ENCODE results near the gene NAPA.
"Not testable (repeated sequence)": the region's sequence is repeated elsewhere in the genome, so short reads cannot be mapped to it uniquely, and the experiment has no call there.

NAPA gene

DNA sequence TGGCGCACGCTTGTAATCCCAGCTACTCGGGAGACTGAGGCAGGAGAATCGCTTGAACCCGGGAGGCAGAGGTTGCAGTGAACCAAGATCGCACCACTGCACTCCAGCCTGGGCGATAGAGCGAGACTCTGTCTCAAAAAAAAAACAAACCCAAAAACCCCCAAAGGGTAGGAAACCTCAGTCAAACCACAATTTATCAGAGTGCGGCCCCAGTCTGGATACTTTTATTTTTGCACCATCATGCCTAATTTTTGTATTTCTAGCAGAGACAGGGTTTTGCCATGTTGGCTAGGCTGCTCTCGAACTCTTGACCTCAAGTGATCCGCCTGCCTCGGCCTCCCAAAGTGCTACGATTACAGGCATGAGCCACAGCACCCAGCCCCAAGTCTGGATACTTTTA is 28.6 kb downstream of the NAPA start:
- DNase-seq (ENCODE audit: low read depth, low spot score): not testable (repeated sequence)

DNA sequence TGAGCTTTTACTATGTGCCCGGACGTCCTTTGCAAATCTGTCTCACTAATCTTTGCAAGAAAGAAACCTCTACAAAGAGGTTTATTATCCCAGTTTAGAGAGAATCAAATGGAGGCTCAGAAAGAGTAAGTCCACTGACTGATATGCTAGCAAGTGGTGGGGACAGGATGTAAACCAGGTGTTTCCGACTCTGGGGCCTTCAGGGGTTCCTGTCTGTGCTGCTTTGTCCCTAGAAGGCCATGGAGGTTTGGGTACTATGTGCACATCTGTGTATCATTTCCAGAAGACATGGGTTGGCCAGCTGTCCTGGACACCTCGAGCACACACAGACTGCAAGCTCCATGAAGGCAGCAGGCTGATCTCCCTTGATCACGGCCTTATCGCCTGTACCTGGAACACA is 29.7 kb downstream of the NAPA start:
- DNase-seq (ENCODE audit: low read depth, low spot score): no peak

DNA sequence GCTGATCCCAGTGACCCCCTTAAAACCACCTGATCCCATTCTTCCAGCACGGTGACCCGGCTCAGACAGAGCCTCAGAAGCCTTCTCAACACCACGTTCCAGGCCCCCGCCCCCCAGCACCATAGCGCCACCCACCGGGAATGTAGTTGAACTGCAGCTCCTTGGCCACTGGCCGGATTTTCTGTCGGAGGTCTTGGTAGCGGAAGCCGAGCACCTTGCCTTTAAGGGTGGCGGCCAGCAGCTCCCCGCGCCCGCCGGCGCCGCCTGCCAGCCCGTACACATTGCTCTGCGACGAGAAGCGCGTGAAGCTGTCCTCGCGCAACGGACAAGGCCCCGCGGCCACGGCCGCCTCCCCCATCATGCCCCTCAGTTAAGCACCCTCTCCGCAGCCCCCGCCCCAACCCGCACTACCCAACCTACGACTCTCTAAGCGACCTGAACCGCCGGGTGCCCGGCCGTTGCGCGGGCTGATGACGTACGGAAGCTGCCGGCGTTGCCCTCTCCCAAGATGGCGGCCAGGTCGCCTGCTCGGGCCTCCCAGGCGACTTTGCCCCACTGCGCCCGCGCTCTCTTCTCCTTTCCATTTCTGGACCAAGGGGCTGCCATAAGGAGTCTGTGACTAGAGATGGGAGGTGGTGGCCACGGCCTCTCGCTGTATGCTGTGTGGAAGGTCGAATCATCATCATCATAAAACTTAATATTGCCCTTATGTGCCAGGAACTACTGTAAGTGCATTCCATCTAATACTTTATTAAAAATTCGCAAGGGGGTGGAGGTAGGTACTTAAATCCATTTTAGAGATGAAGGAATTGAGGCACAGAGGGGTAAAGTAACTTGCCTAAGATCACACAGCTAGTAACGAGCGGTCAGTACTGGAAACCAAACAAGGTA is 30.8 kb downstream of the NAPA start, which contains the start of gene KPTN:
Gene KPTN, minus strand, starts transcription at position 420 of the 891 bp plus-strand sequence. Its CDS starts 59 bp downstream, at position 361.
- peak; percentile 56 for DNase-seq (ENCODE audit: low read depth, low spot score)

DNA sequence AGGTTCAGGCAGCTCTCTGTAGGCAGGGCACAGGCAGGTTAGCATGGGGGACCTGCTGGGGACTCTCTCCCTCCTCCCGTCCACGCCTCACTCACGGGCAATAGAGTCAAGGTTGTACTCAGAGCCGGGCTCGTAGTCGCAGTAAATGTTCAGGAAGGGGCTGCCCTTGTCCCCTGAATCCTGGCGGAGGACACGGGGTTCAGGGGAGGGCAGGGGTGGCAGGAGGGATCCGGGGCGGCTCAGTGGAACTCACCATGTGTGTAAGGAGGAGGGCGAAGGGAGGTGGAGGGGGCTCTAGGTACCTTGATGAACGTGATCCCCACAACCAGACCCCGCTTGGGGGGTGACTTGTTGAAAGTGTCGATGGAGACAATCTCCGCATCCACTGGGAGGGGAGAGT is 31.7 kb downstream of the NAPA start:
- no peak for DNase-seq (ENCODE audit: low read depth, low spot score)

DNA sequence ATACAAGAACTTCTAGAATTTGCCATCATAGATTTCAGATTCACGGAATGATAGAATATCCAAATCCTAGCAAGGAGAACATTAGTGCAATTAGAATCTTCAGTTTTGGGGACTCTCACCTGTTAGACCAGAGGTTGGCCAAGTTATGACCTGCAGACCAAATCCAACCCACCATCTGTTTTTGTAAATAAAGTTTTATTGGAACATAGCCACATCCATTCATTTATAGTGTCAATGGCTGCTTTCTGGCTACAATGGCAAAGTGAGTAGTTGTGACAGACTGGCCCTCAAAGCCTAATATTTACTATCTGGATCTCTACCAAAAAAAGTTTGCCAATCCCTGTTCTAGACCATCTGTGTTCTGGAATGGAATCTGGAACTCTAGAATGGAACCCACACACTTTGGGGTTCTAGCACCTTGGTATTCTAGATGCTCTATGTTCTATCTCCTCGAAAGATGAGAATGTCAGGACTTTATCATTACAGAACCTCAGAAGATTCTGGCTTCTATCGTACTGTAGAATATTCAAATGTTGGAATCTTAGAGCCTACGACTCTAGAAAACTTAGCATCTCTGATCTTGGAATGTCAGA is 33.3 kb downstream of the NAPA start:
- no peak for DNase-seq (ENCODE audit: low read depth, low spot score)

DNA sequence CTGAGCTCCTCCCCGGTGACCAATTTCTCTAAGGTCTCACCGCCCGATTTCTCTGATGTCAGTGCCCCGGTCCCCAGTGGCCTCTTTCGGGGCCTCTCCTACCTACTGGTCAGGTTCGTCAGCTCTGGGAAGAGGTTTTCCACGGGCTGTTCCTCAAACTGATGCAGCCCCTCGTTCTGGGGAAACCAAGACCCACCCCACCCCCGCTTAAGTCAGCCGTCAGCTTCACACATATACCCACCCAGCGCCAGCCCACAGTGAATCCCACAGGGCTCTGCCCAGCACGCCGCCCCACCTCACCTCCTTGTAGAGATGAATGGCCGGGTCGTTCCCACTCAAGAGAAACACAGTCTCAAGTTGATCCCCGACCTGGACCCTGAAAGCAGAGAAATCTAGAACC is 34.2 kb downstream of the NAPA start:
- DNase-seq (ENCODE audit: low read depth, low spot score): no peak

DNA sequence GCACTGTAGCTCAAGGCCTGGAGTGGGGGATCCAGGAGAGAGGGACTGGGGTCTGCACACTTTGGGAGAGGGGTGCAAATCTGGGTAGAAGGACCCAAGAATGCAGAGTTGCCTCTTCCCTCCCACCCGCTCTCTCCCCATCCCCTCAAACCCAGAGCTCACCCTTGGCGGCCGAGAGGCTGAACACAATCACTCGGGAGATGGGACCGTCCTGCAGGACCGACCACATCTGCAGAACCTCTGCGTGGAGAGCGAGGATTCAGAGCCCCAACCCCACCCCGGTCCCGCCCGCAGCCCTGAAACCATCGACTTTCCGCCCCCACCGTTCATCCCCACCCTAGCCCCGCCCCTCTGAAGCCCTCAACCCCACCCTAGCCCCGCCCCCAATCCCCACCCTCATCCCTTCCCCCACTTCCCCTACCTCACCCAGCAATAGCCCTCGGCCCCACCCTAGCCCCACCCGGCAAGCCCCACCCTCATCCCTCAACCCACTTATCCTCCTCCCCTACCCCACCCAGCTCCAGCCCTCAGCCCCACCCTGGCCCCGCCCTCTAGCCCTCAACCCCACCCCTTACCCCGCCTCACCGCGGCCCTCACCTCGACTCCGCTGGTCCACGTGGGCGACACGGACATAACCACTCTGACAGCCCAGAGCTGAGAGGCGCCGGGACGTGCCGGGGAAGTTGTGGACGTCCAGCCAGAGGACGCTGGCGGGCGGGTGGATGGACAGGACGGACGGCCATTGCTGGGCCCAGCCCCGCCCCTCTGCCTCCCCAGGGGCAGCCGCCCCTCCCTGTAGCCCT is 35.0 kb downstream of the NAPA start:
- no peak for DNase-seq (ENCODE audit: low read depth, low spot score)

DNA sequence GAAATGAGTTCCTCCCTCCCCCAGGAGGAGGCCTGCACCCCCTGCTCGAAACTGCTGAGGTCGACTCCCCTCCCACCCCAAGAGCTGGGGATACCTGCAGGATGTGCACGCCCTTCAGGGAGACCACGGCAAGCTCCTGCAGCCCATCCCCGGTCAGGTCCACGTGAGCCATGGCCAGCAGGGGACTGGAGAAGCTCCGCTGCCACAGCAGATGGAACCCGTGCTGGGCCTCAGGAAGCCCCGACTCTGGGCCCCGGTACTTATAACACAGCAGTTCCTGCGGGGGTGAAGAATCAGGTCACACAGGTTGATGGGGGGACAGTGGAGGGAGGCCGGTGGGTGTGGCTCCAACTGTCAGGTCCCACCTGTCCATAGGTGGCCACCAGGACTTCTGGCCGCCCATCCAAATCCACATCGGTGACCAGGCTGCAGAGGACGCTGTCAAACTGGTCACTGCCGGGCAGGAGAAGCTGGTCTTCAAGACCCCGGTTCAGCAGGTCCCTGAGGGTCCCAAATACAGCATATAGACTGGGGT is 38.4 kb downstream of the NAPA start:
- DNase-seq (ENCODE audit: low read depth, low spot score): no peak

DNA sequence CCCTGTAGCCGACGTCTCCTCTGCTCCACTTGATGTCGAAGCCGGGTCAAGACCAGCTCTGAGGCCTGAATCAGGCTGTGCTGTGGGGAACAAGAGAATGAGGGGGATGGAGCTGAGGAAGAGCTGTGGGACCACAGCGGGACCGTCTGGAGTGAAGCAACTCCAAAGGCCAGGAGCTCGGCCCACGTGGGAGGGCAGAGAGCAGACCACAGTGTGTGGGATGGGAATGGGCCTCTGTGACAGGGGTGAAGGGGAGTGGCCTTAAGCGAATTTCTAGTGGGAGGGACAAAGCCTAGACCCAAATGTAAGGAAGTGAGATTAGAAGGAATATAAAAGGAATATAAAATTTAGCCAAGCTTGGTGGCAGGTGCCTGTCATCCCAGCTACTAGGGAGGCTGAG is 39.4 kb downstream of the NAPA start:
- DNase-seq (ENCODE audit: low read depth, low spot score): no peak

DNA sequence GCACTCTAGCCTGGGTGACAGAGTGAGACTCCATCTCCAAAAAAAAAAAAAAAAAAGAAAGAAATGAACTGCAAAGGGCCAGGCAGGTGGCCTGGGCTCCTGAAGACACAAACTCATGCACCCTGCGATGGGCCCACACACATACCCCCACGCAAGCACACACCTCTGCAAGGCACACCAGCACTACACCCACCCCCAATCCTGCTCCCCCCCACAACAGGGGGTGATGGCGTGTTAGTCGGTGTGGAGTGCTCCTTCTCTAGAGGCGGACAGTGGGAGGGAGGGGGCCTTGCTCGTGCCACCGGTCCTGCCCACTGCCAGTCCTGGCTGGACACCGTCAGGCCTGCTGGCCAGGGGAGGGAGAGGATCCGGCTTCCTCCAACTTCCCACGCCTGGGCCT is 41.5 kb downstream of the NAPA start:
- no peak for DNase-seq (ENCODE audit: low read depth, low spot score)

DNA sequence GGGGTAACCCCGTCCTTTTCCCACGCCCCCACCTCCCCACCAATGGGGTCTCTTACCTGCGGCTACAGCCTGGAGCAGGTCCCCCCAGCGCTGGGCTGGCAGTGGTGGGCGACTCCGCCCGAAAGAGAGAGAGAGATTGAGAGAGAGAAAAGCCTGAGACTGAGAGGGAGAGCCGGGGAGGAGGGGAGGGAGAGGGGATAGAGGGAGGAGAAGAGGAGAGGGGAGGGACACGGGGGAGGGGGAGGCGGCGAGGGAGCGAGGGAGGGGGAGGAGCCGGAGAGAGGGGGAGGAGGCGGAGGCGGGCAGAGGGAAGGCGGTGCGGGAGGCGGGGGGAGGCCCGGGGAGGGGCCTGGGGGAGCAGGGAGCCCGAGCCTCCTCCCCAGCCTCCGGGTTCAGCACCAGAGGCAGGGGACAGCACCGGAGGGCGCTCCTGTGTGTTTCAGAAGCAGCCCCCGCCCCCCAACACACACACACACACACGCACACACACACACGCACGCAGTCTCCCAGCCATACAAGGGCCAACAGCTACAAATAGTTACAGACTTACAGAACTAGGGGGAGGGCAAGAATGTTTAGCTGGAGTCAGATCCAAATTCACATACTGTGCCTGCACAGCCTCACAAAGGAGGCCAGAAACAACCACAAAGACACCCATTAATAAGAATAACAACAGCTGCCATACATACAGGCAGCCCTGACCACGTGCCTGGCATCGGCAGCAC is 43.0 kb downstream of the NAPA start, which contains the start of gene SLC8A2:
Gene SLC8A2, minus strand, starts transcription at position 161 of the 725 bp plus-strand sequence. CDS start 5,490 bp downstream, outside the sequence.
- DNase-seq (ENCODE audit: low read depth, low spot score): peak; percentile 61

DNA sequence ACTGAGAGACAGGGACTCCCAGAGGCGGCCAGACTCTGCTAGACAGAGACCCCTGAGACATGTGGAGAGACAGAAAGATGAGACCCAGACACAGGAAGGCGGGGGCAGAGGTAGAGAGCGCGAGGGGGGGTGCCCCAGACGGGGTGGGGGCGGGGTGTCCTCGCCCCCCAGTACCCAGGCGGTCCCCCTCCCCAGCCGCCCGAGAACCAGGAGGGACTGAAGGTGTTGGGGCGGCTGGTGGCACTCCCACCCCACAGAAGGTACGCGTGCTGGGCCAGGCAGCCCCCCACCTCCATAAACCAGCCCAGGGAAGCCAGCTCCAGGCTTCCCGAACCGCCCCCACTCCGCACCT is 43.5 kb downstream of the NAPA start:
- DNase-seq (ENCODE audit: low read depth, low spot score): no peak

DNA sequence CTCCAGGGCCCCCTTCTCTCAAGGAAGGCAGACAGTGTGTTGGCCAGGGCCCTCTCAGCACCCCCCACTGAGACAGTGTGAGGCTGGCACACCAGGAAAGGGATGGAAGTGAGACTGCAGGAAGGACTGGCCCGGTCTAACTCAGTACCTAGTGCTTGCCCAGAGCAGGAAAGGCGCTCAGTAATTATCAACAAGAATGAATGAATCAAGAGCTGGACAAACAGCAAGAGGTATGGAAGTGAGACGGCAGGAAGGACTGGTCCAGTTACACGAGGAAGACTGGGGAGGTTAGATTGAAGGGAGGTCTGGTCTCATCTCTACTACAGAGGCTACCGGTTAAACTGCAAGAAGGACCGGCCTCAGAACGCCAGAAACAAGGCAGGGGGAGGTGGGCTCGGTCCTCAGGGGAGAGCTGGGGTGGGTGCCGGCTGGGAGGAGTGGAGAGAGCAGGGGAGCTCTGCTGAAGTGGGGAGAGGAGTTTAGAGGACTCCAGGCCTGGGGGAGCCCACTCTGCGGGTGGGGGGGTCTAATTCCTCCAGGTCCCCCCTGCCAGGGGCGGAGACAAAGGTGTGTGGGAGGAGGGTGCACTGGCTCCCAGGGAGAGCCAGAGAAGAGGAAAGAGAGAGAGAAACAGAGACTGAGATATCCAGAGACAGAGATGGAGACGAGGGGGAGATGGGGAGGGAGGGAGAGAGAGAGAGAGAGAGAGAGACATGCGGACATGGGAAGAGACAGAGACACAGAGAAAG is 44.2 kb downstream of the NAPA start:
- no peak for DNase-seq (ENCODE audit: low read depth, low spot score)

DNA sequence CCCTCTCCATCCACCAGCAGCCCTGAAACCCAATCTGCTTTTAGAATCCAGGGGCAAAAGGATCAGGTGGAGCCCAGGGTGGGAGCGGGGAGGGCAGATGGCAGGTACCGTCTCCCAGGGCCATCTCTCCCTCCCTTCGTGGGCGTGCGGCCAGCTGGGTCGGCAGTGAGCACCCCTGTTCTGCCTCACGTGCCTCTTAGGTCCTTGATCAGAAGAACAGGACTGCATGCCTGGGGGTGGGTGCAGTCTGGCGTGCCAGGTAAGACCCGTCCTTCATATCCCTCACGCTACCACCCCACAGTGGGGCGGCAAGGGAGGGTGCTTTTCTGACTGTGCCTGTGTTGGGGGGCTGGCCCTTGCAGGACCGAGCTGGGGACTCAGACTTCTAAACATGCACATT is 45.1 kb downstream of the NAPA start:
- no peak for DNase-seq (ENCODE audit: low read depth, low spot score)

DNA sequence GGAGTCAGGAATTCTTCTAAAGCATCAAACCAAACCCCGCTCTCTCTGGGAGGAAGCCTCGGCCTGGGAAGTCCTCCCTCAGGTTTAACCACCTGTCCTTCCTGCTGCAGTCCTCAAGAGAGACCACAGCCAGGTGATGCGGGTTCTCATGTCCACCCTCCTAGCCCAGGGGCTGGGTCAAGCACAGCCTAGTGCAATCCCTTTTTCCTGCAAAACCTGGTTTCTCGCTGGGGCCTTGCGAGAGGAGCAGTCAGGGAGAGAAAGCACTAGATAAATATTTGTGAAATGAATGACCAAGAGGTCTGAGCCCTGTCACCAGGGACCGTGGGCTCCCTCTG is 45.5 kb downstream of the NAPA start:
- no peak for DNase-seq (ENCODE audit: low read depth, low spot score)

DNA sequence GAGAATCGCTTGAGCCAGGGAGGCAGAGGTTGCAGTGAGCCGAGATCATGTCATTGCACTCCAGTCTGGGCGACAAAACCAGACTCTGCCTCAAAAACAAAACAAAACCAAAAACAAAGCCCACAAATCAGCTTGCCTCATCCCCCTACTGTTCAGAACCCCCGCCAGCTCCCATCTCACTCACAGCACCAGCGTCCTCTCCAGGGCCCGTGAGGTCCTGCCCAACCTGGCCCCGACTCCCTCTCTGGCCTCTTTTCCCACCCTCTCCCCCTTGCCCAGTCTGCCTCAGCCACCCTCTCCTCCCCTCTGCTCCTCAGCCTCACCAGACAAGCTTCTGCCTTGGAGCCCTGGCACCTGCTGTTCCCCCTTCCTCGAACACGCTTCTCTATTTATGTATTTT is 46.9 kb downstream of the NAPA start:
- no peak for DNase-seq (ENCODE audit: low read depth, low spot score)

DNA sequence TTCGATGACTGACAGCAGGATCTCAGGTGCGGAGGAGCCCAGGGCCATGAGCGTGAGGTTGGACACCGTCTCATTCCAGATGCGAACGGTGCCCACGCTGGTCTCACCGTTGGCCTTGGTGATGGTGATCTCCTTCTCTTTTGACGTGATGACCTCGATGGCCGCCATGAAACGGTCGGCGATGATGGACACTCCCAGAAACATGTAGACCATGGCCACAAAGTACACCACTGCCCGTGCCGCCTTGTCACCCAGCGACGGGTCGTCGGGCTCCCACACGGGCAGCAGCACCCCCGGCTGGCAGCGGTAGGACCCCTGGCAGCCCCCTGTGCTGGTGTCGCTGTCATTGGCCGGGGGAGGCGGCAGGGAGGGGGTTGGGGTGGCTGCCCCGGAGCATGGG is 48.9 kb downstream of the NAPA start:
- DNase-seq (ENCODE audit: low read depth, low spot score): no peak

DNA sequence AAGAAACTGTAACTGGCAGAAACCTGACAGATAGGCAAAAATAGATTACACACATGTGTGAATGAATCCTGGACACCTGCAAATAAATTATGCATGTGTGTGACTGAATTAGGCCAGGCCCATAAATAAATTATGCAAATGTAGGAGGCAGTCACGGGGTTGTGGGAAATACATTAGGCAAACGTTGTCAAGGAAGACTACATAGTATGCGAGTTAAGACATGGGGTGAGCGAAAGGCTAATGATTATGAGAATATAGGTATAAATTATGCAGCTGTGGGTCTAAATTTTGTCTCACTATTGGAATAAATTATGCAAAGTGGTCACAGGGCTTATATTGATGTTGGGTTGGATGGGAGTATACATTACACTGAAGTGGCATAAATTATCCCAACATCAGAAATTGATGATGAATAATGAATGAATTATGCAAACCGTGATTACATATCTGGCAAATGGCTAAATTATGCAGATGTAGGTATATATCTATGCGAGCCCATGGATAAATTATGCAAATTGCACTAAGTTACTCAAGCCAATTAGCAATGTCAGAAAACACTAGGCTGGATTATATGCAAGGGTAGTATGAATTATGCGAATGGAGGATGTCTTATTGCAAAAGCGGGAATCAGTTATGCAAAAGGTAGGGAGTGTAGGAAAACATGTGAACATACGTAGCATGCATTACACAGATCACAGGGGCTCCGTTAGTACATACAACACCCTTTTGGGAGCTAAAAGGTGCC is 50.0 kb downstream of the NAPA start:
- DNase-seq (ENCODE audit: low read depth, low spot score): no peak

DNA sequence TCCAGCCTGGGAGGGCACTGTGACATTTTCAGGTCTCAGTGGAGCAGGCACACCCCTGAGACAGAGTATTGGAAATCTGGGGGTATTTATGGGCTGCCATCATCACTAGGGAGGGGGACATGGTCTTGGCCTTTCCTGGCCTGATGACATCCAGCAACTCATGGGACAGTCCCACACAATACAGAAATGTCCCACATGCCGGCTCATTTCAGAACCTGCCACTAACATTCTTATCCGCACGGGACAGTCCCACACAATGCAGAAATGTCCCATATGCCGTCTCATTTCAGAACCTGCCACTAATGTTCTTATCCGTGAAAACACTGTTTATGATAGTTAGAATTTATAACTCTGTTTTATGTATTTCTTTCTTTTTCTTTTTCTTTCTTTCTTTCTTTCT is 53.0 kb downstream of the NAPA start:
- DNase-seq (ENCODE audit: low read depth, low spot score): no peak

DNA sequence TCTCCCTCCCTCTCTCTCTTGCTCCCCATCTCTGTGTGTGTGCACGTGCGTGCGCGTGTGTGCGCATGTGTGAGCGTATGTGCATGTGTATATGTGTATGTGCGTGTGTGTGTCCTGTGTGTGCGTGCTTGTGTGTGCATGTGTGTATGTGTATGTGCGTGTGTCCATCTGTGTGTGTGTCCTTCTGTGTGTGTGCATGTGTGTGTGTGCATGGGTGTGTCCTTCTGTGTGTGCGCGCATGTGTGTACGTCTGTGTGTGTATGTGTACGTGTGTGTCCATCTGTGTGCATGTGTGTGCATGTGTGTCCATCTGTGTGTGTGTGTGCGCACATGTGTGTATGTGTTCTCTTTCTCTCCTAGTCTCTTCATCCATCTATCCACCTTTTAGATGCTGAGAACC is 55.4 kb downstream of the NAPA start:
- DNase-seq (ENCODE audit: low read depth, low spot score): no peak
